SK-N-SH (cell line): ENCODE measurements around the gene TTLL1. TPM values are rescaled to one million over a fixed set of nuclear protein-coding genes. Genes with fewer than 3 reads are reported as not detected.

Source experiments
- CTCF ChIA-PET: fragments of 300-600, 350-600 bp; formaldehyde crosslinking; extraction: SDS; loops from one replicate; lab custom pipeline; 2021; lab: Yijun Ruan, JAX
- POLR2A ChIA-PET: fragments of 350-600 bp; sonication (Branson Sonifier 250); formaldehyde crosslinking; extraction: SDS; loops from one replicate; lab custom pipeline; 2020; ENCODE audit warnings: antibody characterized with exemption, inconsistent platforms; lab: Yijun Ruan, JAX
- DNase-seq: peaks from one replicate; pipeline ENCODE4 v3.0.0; 2012
- H2AFZ ChIP-seq: fragments of 200-600 bp; sonication (generic); 2 replicates; pipeline ENCODE4 v1.8.1; 2016; ENCODE audit warnings: antibody characterized with exemption, mild to moderate bottlenecking, low read depth
- H3F3A ChIP-seq: fragments of 200-600 bp; sonication (generic); replicated peaks from 2 replicates; pipeline ENCODE3; 2016; ENCODE audit warnings: antibody characterized with exemption, mild to moderate bottlenecking; ENCODE audit not compliant: insufficient read depth
- H3K27ac ChIP-seq, 2 experiments: fragments of 200-500 bp in 1 of 2; fragments of 200-600 bp in 1 of 2; sonication (Bioruptor generic) in 1 of 2; sonication (generic), shearing (Covaris generic) in 1 of 2; 2 replicates each; pipeline versions ENCODE4 v1.5.1 to v1.6.1; 2014 to 2016; ENCODE audit warnings: low read depth in 2 of 2, inconsistent platforms in 1 of 2, low read length in 1 of 2, mild to moderate bottlenecking in 1 of 2, mixed read lengths in 1 of 2
- H3K27me3 ChIP-seq: fragments of 200-600 bp; sonication (generic), shearing (Covaris generic); 2 replicates; pipeline ENCODE4 v1.6.1; 2016; ENCODE audit warnings: mixed run types; ENCODE audit not compliant: insufficient read depth
- H3K36me3 ChIP-seq, 2 experiments: fragments of 200-500 bp in 1 of 2; fragments of 200-600 bp in 1 of 2; sonication (Bioruptor generic) in 1 of 2; sonication (generic) in 1 of 2; replicated peaks in 1 of 2; 2 replicates each; pipeline versions ENCODE3 to v1.5.1; 2014 to 2016; ENCODE audit warnings: low read length in 1 of 2, mild to moderate bottlenecking in 1 of 2; ENCODE audit not compliant: insufficient read depth in 2 of 2, control insufficient read depth in 1 of 2
- H3K4me1 ChIP-seq, 2 experiments: fragments of 200-500 bp in 1 of 2; fragments of 200-600 bp in 1 of 2; sonication (Bioruptor generic) in 1 of 2; sonication (generic), shearing (Covaris generic) in 1 of 2; 2 replicates each; pipeline versions ENCODE4 v1.5.1 to v1.6.1; 2014 to 2016; ENCODE audit warnings: low read depth in 1 of 2, low read length in 1 of 2, mixed run types in 1 of 2; ENCODE audit not compliant: insufficient read depth in 2 of 2, control insufficient read depth in 1 of 2
- H3K4me2 ChIP-seq: fragments of 200-600 bp; sonication (generic), shearing (Covaris generic); 2 replicates; pipeline ENCODE4 v1.6.1; 2017; ENCODE audit warnings: mixed run types
- H3K4me3 ChIP-seq, 2 experiments: fragments of 200-500 bp in 1 of 2; fragments of 200-600 bp in 1 of 2; sonication (Bioruptor generic) in 1 of 2; sonication (generic), shearing (Covaris generic) in 1 of 2; 2 replicates each; pipeline versions ENCODE4 v1.5.1 to v1.8.1; 2014 to 2016; ENCODE audit warnings: low read depth in 2 of 2, inconsistent platforms in 1 of 2, low read length in 1 of 2, mild to moderate bottlenecking in 1 of 2, mixed read lengths in 1 of 2, moderate library complexity in 1 of 2
- H3K79me2 ChIP-seq: fragments of 200-600 bp; sonication (generic); 2 replicates; pipeline ENCODE4 v1.8.1; 2017; ENCODE audit warnings: mild to moderate bottlenecking; ENCODE audit not compliant: insufficient read depth
- H3K9ac ChIP-seq: fragments of 200-600 bp; sonication (generic); 2 replicates; pipeline ENCODE4 v1.6.1; 2017; ENCODE audit warnings: mixed run types
- H3K9me2 ChIP-seq: fragments of 200-600 bp; sonication (generic); 2 replicates; pipeline ENCODE4 v1.6.1; 2017; ENCODE audit warnings: mixed run types
- H3K9me3 ChIP-seq: fragments of 200-600 bp; sonication (generic); 2 replicates; pipeline ENCODE4 v1.6.1; 2017; ENCODE audit warnings: mixed run types, mild to moderate bottlenecking, moderate library complexity
- H4K20me1 ChIP-seq: fragments of 200-600 bp; sonication (generic); 2 replicates; pipeline ENCODE4 v1.6.1; 2017; ENCODE audit warnings: mild to moderate bottlenecking, mixed run types; ENCODE audit not compliant: insufficient read depth
- CHD2 ChIP-seq: fragments of 150-350 bp; IDR thresholded peaks from 2 replicates; pipeline ENCODE4 v1.6.1; 2018; ENCODE audit warnings: low read length; ENCODE audit not compliant: partially characterized antibody
- EP300 ChIP-seq, 2 experiments: IDR thresholded peaks; 2 replicates each; pipeline versions ENCODE4 v1.4.0 to v1.6.1; 2012; ENCODE audit warnings: borderline replicate concordance in 1 of 2, low read depth in 1 of 2, low read length in 1 of 2
- EZH2phosphoT487 ChIP-seq: fragments of 200-600 bp; sonication (generic); IDR thresholded peaks from 2 replicates; pipeline ENCODE4 v1.6.1; 2017; ENCODE audit warnings: low read depth, mixed run types, mild to moderate bottlenecking, antibody characterized with exemption, moderate library complexity, borderline replicate concordance
- GABPA ChIP-seq: IDR thresholded peaks from 2 replicates; pipeline ENCODE4 v1.4.0; 2012; ENCODE audit warnings: low read depth, mild to moderate bottlenecking
- GATA2 ChIP-seq: sonication (generic); formaldehyde crosslinking; IDR thresholded peaks from 2 replicates; pipeline ENCODE4 v1.5.0; 2020; ENCODE audit warnings: mild to moderate bottlenecking, missing genetic modification reagents
- NFIC ChIP-seq: IDR thresholded peaks from 2 replicates; pipeline ENCODE4 v1.4.0; 2012; ENCODE audit warnings: borderline replicate concordance
- NRF1 ChIP-seq: IDR thresholded peaks from 2 replicates; pipeline ENCODE4 v1.6.1; 2012; ENCODE audit warnings: low read depth, mild to moderate bottlenecking, low read length
- RAD21 ChIP-seq: IDR thresholded peaks from 2 replicates; pipeline ENCODE4 v1.6.1; 2012; ENCODE audit warnings: mild to moderate bottlenecking, low read length
- RCOR1 ChIP-seq: fragments of 150-350 bp; IDR thresholded peaks from 2 replicates; pipeline ENCODE4 v1.6.1; 2017; ENCODE audit warnings: antibody characterized with exemption, low read length
- RFX5 ChIP-seq: IDR thresholded peaks from 2 replicates; pipeline ENCODE4 v1.6.1; 2012; ENCODE audit warnings: mild to moderate bottlenecking, improper control_type of control experiment, low read length
- RXRA ChIP-seq: IDR thresholded peaks from 2 replicates; pipeline ENCODE4 v1.4.0; 2012; ENCODE audit warnings: low read depth, mild to moderate bottlenecking, borderline replicate concordance
- SMC3 ChIP-seq: IDR thresholded peaks from 2 replicates; pipeline ENCODE4 v1.6.1; 2012; ENCODE audit warnings: low read depth, low read length, improper control_type of control experiment
- TAF1 ChIP-seq: IDR thresholded peaks from 2 replicates; pipeline ENCODE4 v1.6.1; 2012; ENCODE audit warnings: low read depth, mild to moderate bottlenecking, low read length, moderate library complexity, borderline replicate concordance
- TCF12 ChIP-seq: IDR thresholded peaks from 2 replicates; pipeline ENCODE4 v1.4.0; 2012
- TEAD4 ChIP-seq: IDR thresholded peaks from 2 replicates; pipeline ENCODE4 v1.4.0; 2012; ENCODE audit warnings: mild to moderate bottlenecking, borderline replicate concordance; ENCODE audit not compliant: insufficient read depth
- YY1 ChIP-seq: IDR thresholded peaks from 2 replicates; pipeline ENCODE4 v1.4.0; 2012; ENCODE audit warnings: low read depth, mild to moderate bottlenecking
- WGBS: methylation state at CpG from one replicate; pipeline ENCODE4 v1.1.6; 2017; ENCODE audit warnings: low lambda C conversion rate; 5-methylcytosine and 5-hydroxymethylcytosine counted together
- polyA plus RNA-seq, 3 experiments: library from polyadenylated mRNA; depleted of rRNA; stranded (reverse); fragments of >200 nt; gene quantifications; 2 replicates each; pipeline ENCODE4 v1.2.3, GENCODE V29; 2012
- TF ChIP-seq, protein P1 (sequence below): fragments of 200-600 bp; sonication (generic); IDR thresholded peaks from 2 replicates; pipeline ENCODE4 v1.6.1; 2017; ENCODE audit warnings: antibody characterized with exemption, mild to moderate bottlenecking, moderate library complexity
- TF ChIP-seq, protein P2 (sequence below): IDR thresholded peaks from 2 replicates; pipeline ENCODE4 v1.6.1; 2012; ENCODE audit warnings: mild to moderate bottlenecking, low read depth, low read length, moderate library complexity
- TF ChIP-seq, protein P3 (sequence below): fragments of 150-350 bp; IDR thresholded peaks from 2 replicates; pipeline ENCODE4 v1.6.1; 2017; ENCODE audit warnings: antibody characterized with exemption, low read length, low read depth, borderline replicate concordance
- TF ChIP-seq, protein P4 (sequence below): fragments of 150-350 bp; IDR thresholded peaks from 2 replicates; pipeline ENCODE4 v1.6.1; 2016; ENCODE audit warnings: mild to moderate bottlenecking, low read depth, low read length
- TF ChIP-seq, protein P5 (sequence below): IDR thresholded peaks from 2 replicates; pipeline ENCODE4 v1.4.0; 2012; ENCODE audit warnings: low read depth, borderline replicate concordance

Gene TTLL1
- 14.0 and 14.3 TPM in 2 replicates for polyA plus RNA-seq (2012; rRNA removed)
- polyA plus RNA-seq (2012; cell fraction: cytosol; rRNA removed): 11.5 and 13.8 TPM in 2 replicates
- polyA plus RNA-seq (2012; cell fraction: nucleus; rRNA removed): 7.2 and 8.4 TPM in 2 replicates

DNA sequence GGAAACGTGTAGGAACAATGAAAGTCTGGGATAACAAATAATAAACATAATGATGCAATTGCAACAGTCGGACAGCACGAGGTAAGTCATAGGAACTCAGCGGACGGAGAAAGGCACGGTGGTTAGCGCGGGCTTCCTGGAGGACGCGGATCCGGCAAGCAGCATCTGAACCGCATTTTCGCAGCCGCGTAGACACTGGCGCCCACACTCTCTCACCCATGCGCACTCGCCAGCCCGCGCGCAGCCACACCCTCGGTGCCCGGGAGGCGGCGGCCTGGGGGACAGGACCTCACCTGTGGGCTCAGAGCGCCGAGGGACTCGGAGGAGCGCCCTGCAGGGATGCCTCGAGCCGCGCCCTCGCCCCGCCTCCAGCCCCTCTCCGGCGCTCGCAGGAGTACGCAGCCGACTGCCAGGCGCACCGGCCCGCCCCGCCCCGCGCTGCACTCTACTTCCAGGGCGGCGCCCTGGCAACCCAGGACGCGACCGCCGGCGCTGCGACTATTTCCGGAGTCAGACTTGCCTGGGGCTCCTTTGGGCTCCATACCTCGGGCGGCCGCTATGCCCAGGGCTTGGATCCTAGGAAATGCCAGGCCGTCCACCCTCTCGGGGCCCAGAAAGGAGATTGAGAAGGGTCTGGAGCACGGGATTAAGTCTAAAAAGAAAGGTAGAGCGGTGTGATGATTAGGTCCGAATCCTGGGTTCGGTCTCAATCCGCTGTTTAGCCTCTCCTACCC lies at the start of gene TTLL1:
Gene TTLL1 (minus strand): TSS at position 408 of the 734 bp plus-strand sequence. CDS start 13,805 bp downstream, outside the sequence.
- 38% methylated on average over 11 of the region's 64 CpGs for WGBS
- no peaks in the 10 kb centered on the region for H3K9me2 ChIP-seq
- H3K79me2 ChIP-seq: no peaks in the 10 kb centered on the region
- H3K9ac ChIP-seq: peak within 1 kb of the TSS; percentile 54; the same call in 1 of the 2 replicates
- peak within 1 kb of the TSS; percentile 76; the same call in 1 of the 2 replicates for H2AFZ ChIP-seq
- ChIA-PET CTCF (no interaction called here), POLR2A (no interaction called here)
- H3K27me3 ChIP-seq: no peaks in the 10 kb centered on the region
- H3K27ac ChIP-seq: peak within 1 kb of the TSS; percentile 35 to 58; a peak in 3 of 4 replicates
- no peaks in the 10 kb centered on the region for H3K9me3 ChIP-seq
- no peaks in the 10 kb centered on the region for H4K20me1 ChIP-seq
- H3K4me2 ChIP-seq: peak within 1 kb of the TSS; percentile 79
- H3K4me1 ChIP-seq: peaks cover 0 to 2% of the 10 kb centered on the region in 2 experiments; a peak in 1 of 4 replicates
- H3K36me3 ChIP-seq: no peaks in the 10 kb centered on the region
- H3F3A ChIP-seq: no peaks in the 10 kb centered on the region
- peak; percentile 89 for DNase-seq
- peak within 1 kb of the TSS; percentile 63 to 66 for H3K4me3 ChIP-seq
- no peak for TF ChIP-seq GATA2 (CRISPR knock-in tag)
- no peak for TF ChIP-seq TEAD4
- TF ChIP-seq CHD2: peak; percentile 57
- TF ChIP-seq RAD21: no peak
- no peak for TF ChIP-seq SMC3
- no peak for TF ChIP-seq TCF12
- no peak for TF ChIP-seq RCOR1
- peak; percentile 32; the same call in 1 of the 2 replicates for TF ChIP-seq NRF1
- TF ChIP-seq NFIC: no peak
- no peak for TF ChIP-seq YY1
- TF ChIP-seq, protein P1, sequence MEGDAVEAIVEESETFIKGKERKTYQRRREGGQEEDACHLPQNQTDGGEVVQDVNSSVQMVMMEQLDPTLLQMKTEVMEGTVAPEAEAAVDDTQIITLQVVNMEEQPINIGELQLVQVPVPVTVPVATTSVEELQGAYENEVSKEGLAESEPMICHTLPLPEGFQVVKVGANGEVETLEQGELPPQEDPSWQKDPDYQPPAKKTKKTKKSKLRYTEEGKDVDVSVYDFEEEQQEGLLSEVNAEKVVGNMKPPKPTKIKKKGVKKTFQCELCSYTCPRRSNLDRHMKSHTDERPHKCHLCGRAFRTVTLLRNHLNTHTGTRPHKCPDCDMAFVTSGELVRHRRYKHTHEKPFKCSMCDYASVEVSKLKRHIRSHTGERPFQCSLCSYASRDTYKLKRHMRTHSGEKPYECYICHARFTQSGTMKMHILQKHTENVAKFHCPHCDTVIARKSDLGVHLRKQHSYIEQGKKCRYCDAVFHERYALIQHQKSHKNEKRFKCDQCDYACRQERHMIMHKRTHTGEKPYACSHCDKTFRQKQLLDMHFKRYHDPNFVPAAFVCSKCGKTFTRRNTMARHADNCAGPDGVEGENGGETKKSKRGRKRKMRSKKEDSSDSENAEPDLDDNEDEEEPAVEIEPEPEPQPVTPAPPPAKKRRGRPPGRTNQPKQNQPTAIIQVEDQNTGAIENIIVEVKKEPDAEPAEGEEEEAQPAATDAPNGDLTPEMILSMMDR: no peak
- no peak for TF ChIP-seq EP300 (IDR thresholded peaks at IDR 0.05; ENCODE audit: borderline replicate concordance in 1 of 2, low read depth in 1 of 2, low read length in 1 of 2)
- TF ChIP-seq, protein P2, sequence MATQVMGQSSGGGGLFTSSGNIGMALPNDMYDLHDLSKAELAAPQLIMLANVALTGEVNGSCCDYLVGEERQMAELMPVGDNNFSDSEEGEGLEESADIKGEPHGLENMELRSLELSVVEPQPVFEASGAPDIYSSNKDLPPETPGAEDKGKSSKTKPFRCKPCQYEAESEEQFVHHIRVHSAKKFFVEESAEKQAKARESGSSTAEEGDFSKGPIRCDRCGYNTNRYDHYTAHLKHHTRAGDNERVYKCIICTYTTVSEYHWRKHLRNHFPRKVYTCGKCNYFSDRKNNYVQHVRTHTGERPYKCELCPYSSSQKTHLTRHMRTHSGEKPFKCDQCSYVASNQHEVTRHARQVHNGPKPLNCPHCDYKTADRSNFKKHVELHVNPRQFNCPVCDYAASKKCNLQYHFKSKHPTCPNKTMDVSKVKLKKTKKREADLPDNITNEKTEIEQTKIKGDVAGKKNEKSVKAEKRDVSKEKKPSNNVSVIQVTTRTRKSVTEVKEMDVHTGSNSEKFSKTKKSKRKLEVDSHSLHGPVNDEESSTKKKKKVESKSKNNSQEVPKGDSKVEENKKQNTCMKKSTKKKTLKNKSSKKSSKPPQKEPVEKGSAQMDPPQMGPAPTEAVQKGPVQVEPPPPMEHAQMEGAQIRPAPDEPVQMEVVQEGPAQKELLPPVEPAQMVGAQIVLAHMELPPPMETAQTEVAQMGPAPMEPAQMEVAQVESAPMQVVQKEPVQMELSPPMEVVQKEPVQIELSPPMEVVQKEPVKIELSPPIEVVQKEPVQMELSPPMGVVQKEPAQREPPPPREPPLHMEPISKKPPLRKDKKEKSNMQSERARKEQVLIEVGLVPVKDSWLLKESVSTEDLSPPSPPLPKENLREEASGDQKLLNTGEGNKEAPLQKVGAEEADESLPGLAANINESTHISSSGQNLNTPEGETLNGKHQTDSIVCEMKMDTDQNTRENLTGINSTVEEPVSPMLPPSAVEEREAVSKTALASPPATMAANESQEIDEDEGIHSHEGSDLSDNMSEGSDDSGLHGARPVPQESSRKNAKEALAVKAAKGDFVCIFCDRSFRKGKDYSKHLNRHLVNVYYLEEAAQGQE: no peak
- no peak for TF ChIP-seq RXRA
- TF ChIP-seq, protein P3, sequence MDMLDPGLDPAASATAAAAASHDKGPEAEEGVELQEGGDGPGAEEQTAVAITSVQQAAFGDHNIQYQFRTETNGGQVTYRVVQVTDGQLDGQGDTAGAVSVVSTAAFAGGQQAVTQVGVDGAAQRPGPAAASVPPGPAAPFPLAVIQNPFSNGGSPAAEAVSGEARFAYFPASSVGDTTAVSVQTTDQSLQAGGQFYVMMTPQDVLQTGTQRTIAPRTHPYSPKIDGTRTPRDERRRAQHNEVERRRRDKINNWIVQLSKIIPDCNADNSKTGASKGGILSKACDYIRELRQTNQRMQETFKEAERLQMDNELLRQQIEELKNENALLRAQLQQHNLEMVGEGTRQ: no peak
- TF ChIP-seq, protein P4, sequence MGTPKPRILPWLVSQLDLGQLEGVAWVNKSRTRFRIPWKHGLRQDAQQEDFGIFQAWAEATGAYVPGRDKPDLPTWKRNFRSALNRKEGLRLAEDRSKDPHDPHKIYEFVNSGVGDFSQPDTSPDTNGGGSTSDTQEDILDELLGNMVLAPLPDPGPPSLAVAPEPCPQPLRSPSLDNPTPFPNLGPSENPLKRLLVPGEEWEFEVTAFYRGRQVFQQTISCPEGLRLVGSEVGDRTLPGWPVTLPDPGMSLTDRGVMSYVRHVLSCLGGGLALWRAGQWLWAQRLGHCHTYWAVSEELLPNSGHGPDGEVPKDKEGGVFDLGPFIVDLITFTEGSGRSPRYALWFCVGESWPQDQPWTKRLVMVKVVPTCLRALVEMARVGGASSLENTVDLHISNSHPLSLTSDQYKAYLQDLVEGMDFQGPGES: no peak
- TF ChIP-seq RFX5: no peak
- peak; percentile 38; the same call in 1 of the 2 replicates for TF ChIP-seq TAF1
- TF ChIP-seq, protein P5, sequence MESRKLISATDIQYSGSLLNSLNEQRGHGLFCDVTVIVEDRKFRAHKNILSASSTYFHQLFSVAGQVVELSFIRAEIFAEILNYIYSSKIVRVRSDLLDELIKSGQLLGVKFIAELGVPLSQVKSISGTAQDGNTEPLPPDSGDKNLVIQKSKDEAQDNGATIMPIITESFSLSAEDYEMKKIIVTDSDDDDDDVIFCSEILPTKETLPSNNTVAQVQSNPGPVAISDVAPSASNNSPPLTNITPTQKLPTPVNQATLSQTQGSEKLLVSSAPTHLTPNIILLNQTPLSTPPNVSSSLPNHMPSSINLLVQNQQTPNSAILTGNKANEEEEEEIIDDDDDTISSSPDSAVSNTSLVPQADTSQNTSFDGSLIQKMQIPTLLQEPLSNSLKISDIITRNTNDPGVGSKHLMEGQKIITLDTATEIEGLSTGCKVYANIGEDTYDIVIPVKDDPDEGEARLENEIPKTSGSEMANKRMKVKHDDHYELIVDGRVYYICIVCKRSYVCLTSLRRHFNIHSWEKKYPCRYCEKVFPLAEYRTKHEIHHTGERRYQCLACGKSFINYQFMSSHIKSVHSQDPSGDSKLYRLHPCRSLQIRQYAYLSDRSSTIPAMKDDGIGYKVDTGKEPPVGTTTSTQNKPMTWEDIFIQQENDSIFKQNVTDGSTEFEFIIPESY: no peak
- peak; percentile 89 for TF ChIP-seq GABPA
- no peak for TF ChIP-seq EZH2phosphoT487
